Endothelial cell of umbilical vein (primary cell): ENCODE data around the gene RSL1D1. TPM values are rescaled to one million over a fixed set of nuclear protein-coding genes. Genes with fewer than 3 reads are reported as not detected.

Source experiments
- BruUV-seq: library from RNA; stranded (reverse); fragments of 400-500 nt; replicated peaks from 2 replicates; lab custom pipeline; 2021; lab: Mats Ljungman, UMichigan
- CTCF ChIA-PET: fragments of 300-600, 350-600 bp; sonication (Branson Sonifier 250); formaldehyde crosslinking; loops from one replicate; lab custom pipeline; 2021; ENCODE audit warnings: antibody characterized with exemption, inconsistent platforms; lab: Charles Lee
- POLR2A ChIA-PET: fragments of 300-600, 350-600 bp; sonication (Branson Sonifier 250); formaldehyde crosslinking; loops from one replicate; lab custom pipeline; 2021; ENCODE audit warnings: antibody characterized with exemption, inconsistent platforms; lab: Charles Lee
- DNase-seq: peaks from one replicate; pipeline ENCODE4 v3.0.0-alpha.2; 2011; ENCODE audit warnings: low read depth, low spot score
- FAIRE-seq: peaks from 2 replicates; lab custom pipeline; 2011; peaks lifted over from hg19 to GRCh38; lab: Jason Lieb, UNC
- H2AFZ ChIP-seq: 2 replicates; pipeline ENCODE4 v1.6.0; 2012; ENCODE audit warnings: low read depth, low read length, control low read depth, inconsistent platforms
- H3K27ac ChIP-seq: 2 replicates; pipeline ENCODE4 v1.5.1; 2011; ENCODE audit warnings: low read depth, mild to moderate bottlenecking, control low read depth, low read length, moderate library complexity; ENCODE audit not compliant: insufficient read depth
- H3K27me3 ChIP-seq, 2 experiments: 2 replicates each; pipeline versions ENCODE4 v1.6.0 to v1.6.1; 2011; ENCODE audit warnings: low read length in 2 of 2, mixed read lengths in 1 of 2; ENCODE audit not compliant: control insufficient read depth in 2 of 2, insufficient read depth in 2 of 2
- H3K36me3 ChIP-seq, 2 experiments: 2 replicates in 1 of 2; 3 replicates in 1 of 2; pipeline ENCODE4 v1.5.1; 2011; ENCODE audit warnings: low read length in 2 of 2, mild to moderate bottlenecking in 1 of 2, moderate library complexity in 1 of 2; ENCODE audit not compliant: control insufficient read depth in 2 of 2, insufficient read depth in 2 of 2; ENCODE audit errors: extremely low read depth in 1 of 2
- H3K4me1 ChIP-seq: 3 replicates; pipeline ENCODE4 v1.5.1; 2011; ENCODE audit warnings: mild to moderate bottlenecking, low read length; ENCODE audit not compliant: control insufficient read depth, insufficient read depth; ENCODE audit errors: extremely low read depth
- H3K4me2 ChIP-seq: 2 replicates; pipeline ENCODE4 v1.6.1; 2011; ENCODE audit warnings: low read length, control low read depth, mixed read lengths; ENCODE audit not compliant: insufficient read depth
- H3K4me3 ChIP-seq, 3 experiments: fragments of 200-600 bp in 1 of 3; sonication (generic), shearing (Covaris generic) in 1 of 3; replicated peaks in 1 of 3; 2 replicates each; pipeline ENCODE4 v1.5.1; 2011 to 2016; ENCODE audit warnings: control low read depth in 3 of 3, low read length in 3 of 3, mild to moderate bottlenecking in 2 of 3, inconsistent platforms in 1 of 3, low read depth in 1 of 3, moderate library complexity in 1 of 3; ENCODE audit not compliant: insufficient read depth in 1 of 3
- H3K79me2 ChIP-seq: 2 replicates; pipeline ENCODE4 v1.6.0; 2012; ENCODE audit warnings: low read length, inconsistent platforms; ENCODE audit not compliant: control insufficient read depth, insufficient read depth
- H3K9ac ChIP-seq: replicated peaks from 2 replicates; pipeline ENCODE3; 2011; ENCODE audit warnings: low read length, control low read depth; ENCODE audit not compliant: insufficient read depth; ENCODE audit errors: extremely low read depth
- H3K9me1 ChIP-seq: replicated peaks from 3 replicates; pipeline ENCODE4 v1.6.0; 2011; ENCODE audit warnings: mild to moderate bottlenecking, low read length; ENCODE audit not compliant: control insufficient read depth, insufficient read depth; ENCODE audit errors: extremely low read depth
- H3K9me3 ChIP-seq: replicated peaks from 2 replicates; pipeline ENCODE4 v1.5.1; 2012; ENCODE audit warnings: low read length, inconsistent platforms; ENCODE audit not compliant: control insufficient read depth, insufficient read depth
- H4K20me1 ChIP-seq: replicated peaks from 2 replicates; pipeline ENCODE3; 2011; ENCODE audit warnings: mild to moderate bottlenecking, low read length; ENCODE audit not compliant: control insufficient read depth, insufficient read depth; ENCODE audit errors: extremely low read depth
- CTCF ChIP-seq, 2 donors: IDR thresholded peaks; 1 replicate in 1 of 2; 2 replicates in 1 of 2; pipeline ENCODE4 v1.5.1; 2011; ENCODE audit warnings: low read length in 2 of 2, mild to moderate bottlenecking in 2 of 2, moderate library complexity in 2 of 2, control low read depth in 1 of 2, inconsistent platforms in 1 of 2, low read depth in 1 of 2; ENCODE audit not compliant: insufficient read depth in 1 of 2; ENCODE audit errors: extremely low read depth in 1 of 2
- EZH2 ChIP-seq: IDR thresholded peaks from 2 replicates; pipeline ENCODE4 v1.6.1; 2012; ENCODE audit warnings: borderline replicate concordance, low read depth, mild to moderate bottlenecking, moderate library complexity, low read length, inconsistent platforms; ENCODE audit not compliant: severe bottlenecking
- GATA2 ChIP-seq: IDR thresholded peaks from 2 replicates; pipeline ENCODE4 v1.7.0; 2011; ENCODE audit warnings: low read depth, mild to moderate bottlenecking, moderate library complexity, mixed read lengths, low read length; ENCODE audit not compliant: insufficient read length, insufficient read depth
- MAX ChIP-seq: IDR thresholded peaks from 2 replicates; pipeline ENCODE4 v1.6.1; 2011; ENCODE audit not compliant: insufficient read depth, insufficient read length
- MYC ChIP-seq: IDR thresholded peaks from one replicate; pipeline ENCODE4 v1.6.1; 2011; ENCODE audit warnings: mild to moderate bottlenecking, low read depth, low read length
- POLR2A ChIP-seq: IDR thresholded peaks from 2 replicates; pipeline ENCODE4 v1.6.1; 2012; ENCODE audit warnings: low read depth, mild to moderate bottlenecking, control low read depth, low read length
- POLR2AphosphoS5 ChIP-seq: IDR thresholded peaks from 2 replicates; pipeline ENCODE4 v1.6.1; 2012; ENCODE audit warnings: low read depth, mild to moderate bottlenecking, control low read depth, low read length, moderate library complexity; ENCODE audit not compliant: insufficient read depth
- dilution Hi-C: fragments of 300-500 bp; cut with MboI; formaldehyde crosslinking; loops from one replicate; pipeline ENCODE4 v1.15.0; 2019; ENCODE audit warnings: low sequenced_read_pairs; ENCODE audit not compliant: extremely low pct_ligation_motif_present
- intact Hi-C: fragments of 100-400 bp; cut with micrococcal nuclease; formaldehyde crosslinking; loops from one replicate; pipeline ENCODE4 v1.10.0; 2022
- polyA plus RNA-seq, 4 experiments: library from polyadenylated mRNA; depleted of rRNA in 3 of 4; stranded (reverse) in 3 of 4; unstranded in 1 of 4; fragments of >200 nt; gene quantifications; 2 replicates each; pipeline versions ENCODE4 v1.2.1 to v1.2.3, GENCODE V29; 2011 to 2012; ENCODE audit warnings: missing spikeins in 1 of 4
- total RNA-seq: library from RNA; stranded (reverse); gene quantifications from 2 replicates; pipeline ENCODE4 v1.2.3, GENCODE V29; 2021

The RSL1D1 gene
- total and polyA plus RNA-seq, 2 donors (not counting 3 experiments of a cell fraction or from before 2014, with no cell fraction given) = 17.0 to 132 TPM

GRCh38 chr16:11875721-11876120 is 24.4 kb upstream of the RSL1D1 start:
- no peak overlapping the region for H3K27ac ChIP-seq
- peaks cover 3% of the 10 kb centered on the region for H3K79me2 ChIP-seq
- H2AFZ ChIP-seq = no peak overlapping the region
- H4K20me1 ChIP-seq = no peaks in the 10 kb centered on the region
- no peak overlapping the region for H3K9ac ChIP-seq
- ChIA-PET CTCF (interaction anchor here (1.4 to 5.8 kb wide), 2 partner anchors 9 to 192 kb away, joined by 3 to 28 read pairs; no protein-coding TSS in a partner anchor), POLR2A (no interaction called here)
- no TSS peak for BruUV-seq
- FAIRE-seq (no peak), DNase-seq (no peak)
- no peak overlapping the region for H3K4me2 ChIP-seq
- H3K9me1 ChIP-seq = no peaks in the 10 kb centered on the region
- H3K36me3 ChIP-seq = peaks cover 6 to 34% of the 10 kb centered on the region in 2 experiments
- dilution Hi-C loops = no loop called here
- no peaks in the 10 kb centered on the region for H3K9me3 ChIP-seq
- intact Hi-C loops = no loop called here
- TF ChIP-seq POLR2A (no peak), EZH2 (no peak), MYC (no peak), MAX (no peak), GATA2 (no peak)
- no peak overlapping the region for H3K4me3 ChIP-seq
- no peaks in the 10 kb centered on the region for H3K27me3 ChIP-seq
- H3K4me1 ChIP-seq = peaks cover 4% of the 10 kb centered on the region

DNA sequence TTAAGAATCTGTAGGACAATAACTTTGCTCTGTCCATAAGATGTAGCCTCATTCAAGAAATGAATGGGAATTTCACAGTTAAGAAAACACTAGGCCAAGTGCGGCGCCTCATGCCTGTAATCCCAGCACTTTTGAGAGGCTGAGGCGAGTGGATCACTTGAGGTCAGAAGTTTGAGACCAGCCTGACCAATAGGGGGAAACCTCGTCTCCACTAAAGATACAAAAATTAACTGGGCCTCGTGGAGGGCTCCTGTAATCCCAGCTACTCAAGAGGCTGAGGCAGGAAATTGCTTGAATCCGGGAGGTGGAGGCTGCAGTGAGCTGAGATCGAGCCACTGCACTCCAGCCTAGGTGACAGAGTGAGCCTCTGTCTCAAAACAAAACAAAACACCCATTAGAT is 19.9 kb upstream of the RSL1D1 start:
- H3K4me1 ChIP-seq = peaks cover 4% of the 10 kb centered on the region
- DNase-seq (peak; percentile 34), FAIRE-seq (no peak)
- dilution Hi-C loops (no loop called here), intact Hi-C loops (loop anchor here (1.0 kb wide), 1 partner anchor 197 kb away; no protein-coding TSS in a partner anchor)
- H3K36me3 ChIP-seq = peaks cover 7 to 27% of the 10 kb centered on the region in 2 experiments
- no peaks in the 10 kb centered on the region for H3K27me3 ChIP-seq
- no peak overlapping the region for H3K4me3 ChIP-seq
- H2AFZ ChIP-seq = no peak overlapping the region
- H3K27ac ChIP-seq = no peak overlapping the region
- POLR2A ChIA-PET = no interaction called here
- BruUV-seq = no TSS peak
- no peak overlapping the region for H3K9ac ChIP-seq
- no peaks in the 10 kb centered on the region for H3K9me3 ChIP-seq
- H4K20me1 ChIP-seq = no peaks in the 10 kb centered on the region
- CTCF ChIA-PET = interaction anchor here (5.8 kb wide), 1 partner anchor 197 kb away, joined by 28 read pairs; no protein-coding TSS in a partner anchor
- no peak overlapping the region for H3K4me2 ChIP-seq
- H3K79me2 ChIP-seq = no peaks in the 10 kb centered on the region
- TF ChIP-seq POLR2AphosphoS5 = no peak
- TF ChIP-seq CTCF (IDR thresholded peaks at IDR 0.05; ENCODE audit: extremely low read depth in 1 of 2, insufficient read depth in 1 of 2, low read depth in 1 of 2, low read length in 2 of 2) = peak in 1 of 2 donors; percentile 11
- no peaks in the 10 kb centered on the region for H3K9me1 ChIP-seq
